ENCODE results near the gene SMAD3.
"Not testable (repeated sequence)": the region's sequence is repeated elsewhere in the genome, so short reads cannot be mapped to it uniquely, and the experiment has no call there.

Gene SMAD3

GRCh38 chr15:67063689-67064606, 1.5 kb upstream of the SMAD3 start:
- no peak for DNase-seq (ENCODE audit: low spot score)

DNA sequence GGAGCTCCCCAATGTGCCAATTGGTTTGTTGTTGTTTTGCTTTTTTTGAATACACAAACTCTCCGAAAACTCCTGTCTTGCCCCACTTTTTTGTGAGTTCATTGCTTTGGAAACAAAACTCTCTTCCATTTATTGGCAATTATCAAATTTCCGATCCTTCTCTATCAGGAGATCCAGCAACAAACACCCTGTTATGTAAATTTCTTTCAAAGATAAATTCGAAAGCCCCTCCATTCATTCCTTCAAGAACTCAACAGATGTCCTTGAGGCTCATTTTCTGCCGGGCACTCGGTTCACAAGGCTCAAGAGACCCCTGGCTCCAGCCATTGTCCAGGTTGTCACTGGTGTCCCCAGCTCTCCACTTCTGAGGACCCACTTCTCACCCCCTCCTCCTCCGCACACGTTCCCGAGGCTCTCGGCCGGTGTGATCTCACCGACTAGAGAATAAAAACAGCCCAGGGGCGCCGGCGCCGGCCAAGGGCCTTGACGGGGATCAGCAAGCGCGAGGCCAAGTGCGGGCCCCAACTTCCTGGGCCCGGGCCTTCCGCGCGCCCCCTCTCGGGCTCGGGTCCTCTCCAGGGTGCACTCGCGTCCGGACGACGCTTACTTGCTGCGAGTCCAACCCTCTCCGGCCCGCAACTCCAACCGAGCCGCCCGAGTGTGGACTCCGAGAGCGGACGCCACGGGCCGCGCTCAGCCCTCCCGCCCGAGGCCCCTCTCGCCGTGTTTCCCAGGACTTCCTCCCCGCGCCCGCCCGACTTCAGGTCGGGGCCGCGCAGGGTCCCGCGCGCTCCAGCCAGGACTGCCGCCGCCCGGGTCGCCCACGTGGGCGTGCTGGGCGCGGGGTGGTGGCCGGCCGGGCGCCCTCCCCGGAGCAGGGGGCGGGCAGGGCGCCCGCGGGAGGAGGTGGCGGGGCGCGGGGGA, 533 bp upstream of the SMAD3 start:
- no peak for DNase-seq (ENCODE audit: low spot score)

DNA sequence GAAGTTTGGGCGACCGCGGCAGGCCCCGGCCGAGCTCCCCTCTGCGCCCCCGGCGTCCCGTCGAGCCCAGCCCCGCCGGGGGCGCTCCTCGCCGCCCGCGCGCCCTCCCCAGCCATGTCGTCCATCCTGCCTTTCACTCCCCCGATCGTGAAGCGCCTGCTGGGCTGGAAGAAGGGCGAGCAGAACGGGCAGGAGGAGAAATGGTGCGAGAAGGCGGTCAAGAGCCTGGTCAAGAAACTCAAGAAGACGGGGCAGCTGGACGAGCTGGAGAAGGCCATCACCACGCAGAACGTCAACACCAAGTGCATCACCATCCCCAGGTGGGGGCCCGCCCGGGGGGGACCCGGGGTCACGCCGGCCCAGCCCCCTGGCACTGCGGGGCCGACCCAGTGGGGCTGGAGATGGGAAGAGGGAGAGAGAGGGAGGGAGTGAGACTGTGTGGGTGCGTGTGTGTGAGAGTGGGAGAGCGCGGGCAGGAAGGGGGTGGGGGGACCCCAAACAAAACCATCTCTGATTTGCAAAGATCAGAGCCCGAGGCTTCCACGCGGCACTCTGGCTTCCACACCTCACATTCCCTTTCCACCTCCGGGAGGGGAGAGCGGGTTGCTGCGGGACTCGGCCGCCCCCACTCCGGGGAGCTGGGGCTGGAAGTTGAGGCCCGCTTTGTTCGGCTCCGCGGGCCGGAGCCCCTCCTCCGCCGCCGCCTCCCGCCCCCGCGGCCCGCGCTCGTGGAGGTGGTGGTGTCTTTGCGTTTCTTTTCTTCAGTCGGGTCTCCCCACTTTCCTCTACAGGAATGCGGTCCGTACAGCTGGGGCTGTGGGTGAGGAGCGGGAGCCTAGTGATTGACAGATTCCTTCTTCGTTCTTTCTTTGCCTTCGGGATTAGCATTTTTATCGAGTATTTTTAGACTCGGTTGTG, 898 bp downstream of the SMAD3 start:
- peak; percentile 47 for DNase-seq (ENCODE audit: low spot score)

- DNase-seq (ENCODE audit: low spot score): peak; percentile 35
Observed at GRCh38 chr15:67066959-67067853, 1.8 kb downstream of the SMAD3 start.

DNA sequence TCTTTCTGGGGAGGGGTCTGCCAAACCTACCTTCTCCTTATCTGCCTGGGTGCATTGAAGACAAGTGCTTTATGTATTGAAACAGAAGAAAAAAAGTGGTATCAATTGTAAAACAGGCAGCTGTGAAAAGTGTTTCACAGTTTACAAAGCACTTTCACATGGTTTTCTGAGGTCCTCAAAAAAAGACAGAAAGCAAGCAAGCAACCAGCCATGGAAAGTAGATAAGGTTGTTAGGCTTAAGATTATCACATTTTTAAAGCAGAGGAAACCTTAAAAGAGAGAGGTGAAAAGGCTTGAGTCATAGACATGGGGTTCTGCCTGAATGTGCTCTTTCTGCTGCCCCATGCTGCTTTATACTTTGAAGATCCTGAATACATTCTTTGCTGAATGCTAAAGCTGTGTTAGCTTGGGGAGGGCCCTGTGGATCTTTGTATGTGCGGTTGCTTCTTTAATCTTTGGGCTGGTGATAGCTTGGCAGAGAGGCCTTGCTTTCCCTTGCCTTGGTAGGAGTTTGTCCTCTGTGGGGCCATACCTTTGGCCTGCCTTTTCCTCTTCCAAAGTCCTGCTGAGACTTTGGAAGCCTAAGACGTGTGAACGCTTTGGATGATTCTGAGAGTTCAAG, 2.6 kb downstream of the SMAD3 start:
- no peak for DNase-seq (ENCODE audit: low spot score)

DNA sequence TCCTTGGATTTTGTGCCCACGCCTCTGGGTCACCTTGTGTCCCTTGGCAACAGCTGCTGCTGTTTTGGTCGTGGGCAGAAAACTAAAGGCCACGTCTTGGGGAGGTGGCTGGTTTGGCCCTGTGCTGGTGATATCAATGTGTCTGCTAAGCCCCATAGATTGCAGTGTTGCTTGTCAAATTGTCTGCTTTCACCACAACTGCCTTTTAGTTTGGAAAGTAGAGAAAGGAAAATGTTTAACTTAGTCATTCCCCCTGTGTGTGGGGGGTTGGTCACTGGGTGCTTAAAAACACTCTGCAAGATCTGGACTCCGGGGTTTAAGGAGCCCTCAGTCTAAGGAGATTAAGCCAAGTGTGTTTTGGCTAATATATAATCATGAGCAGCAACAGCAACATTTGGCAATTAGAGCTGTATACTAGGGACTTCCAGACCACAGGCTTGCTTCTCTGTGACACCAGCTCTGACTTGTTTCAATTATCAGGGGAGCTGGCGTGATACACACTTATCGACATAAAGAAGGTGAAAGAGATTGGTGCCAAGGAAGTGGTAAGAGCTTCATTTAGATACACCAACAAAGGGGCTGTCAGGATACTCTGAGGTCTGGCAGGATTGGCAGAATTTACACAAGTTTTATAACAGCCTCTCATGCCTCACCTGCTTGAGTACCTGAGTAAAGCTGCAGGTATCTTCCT, 3.5 kb downstream of the SMAD3 start:
- DNase-seq (ENCODE audit: low spot score): peak; percentile 42

DNA sequence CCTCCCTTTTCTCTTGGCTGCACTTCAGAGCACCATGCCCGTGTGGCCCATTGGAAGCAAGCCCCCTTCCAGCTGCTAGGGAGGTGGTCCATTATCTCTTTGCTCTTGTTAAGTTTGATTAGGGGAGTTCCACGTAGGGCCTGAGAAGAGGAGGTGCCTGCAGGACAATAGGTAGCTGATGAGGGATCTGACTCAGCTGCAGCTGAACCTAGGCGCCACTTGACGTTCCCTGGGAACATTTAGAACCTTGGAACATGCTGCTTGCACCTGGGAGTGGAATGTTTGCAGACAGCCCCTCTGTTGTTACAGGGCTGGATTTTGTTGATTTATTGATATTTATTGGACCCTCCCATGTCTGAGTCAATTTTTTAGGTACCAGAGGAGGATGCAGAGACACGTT, 4.7 kb downstream of the SMAD3 start:
- DNase-seq (ENCODE audit: low spot score): no peak

DNA sequence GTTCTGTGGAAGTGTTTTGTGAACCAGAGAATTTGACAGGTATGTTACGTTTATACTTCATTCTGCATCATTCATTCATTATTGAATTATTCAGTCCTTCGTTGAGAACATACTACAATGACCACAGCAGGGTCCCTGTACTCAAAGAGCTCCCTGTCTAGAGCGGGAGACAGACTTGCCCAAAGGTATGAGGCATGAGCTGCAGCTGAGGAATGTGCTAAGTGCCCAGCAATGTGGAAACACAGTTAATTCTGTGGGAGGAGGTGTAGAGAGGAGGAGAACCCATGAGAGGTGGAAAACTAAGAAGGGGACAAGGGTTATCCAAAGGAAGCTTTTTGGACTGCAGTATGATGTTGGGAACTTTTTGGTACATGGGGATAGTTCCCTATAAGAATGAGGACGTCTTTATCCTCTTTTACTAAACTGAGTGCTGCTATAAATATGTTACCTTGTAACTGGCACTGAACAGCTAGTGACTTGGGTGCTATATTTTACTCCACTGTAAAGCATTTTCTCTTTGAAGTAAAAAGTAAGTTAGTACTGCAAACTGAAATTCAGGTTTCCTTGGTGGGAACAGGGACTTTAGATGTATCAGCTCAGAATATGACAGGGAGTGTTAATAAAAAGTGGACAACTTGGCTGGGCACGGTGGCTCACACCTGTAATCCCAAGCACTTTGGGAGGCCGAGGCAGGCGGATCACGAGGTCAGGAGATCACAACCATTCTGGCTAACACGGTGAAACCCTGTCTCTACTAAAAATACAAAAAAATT, 5.7 kb downstream of the SMAD3 start:
- DNase-seq (ENCODE audit: low spot score): no peak

DNA sequence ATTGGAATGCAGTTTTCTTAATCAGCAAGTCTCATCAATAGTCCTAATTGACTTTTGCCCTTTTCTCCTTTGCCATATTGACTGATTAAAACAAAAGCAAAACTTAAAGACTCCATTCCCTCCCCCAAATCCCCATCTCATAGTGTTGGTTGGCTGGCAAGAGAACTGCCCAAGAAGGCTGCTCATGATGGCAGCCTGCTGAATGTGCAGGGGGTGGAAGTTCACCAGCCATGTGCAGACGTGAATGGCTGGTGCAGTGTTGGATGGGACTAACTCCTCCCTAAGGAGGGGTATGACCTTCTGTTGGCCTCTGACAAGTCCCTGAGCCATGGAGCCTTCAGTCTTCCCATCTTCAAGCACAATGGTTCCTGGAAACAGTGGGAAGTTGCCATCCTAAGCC, 7.0 kb downstream of the SMAD3 start:
- no peak for DNase-seq (ENCODE audit: low spot score)

DNA sequence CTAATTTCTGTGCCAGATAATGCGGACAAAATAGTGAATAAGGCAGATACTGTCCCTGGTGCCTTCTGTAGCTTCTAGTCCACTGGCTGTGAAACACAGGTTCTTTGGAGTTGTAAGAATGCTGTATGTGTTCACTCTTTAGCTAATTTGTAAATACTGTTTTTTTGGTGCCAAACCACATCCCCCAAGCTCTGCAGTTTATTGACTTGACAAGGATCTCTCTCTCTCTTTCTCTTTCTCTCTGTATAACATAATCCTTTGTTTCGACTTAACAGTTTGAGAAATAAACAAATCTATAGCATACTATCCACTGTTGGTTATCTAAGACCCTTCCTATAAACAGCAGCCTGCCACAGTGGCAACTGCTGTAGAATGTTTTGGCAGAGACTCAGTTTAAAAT, 7.6 kb downstream of the SMAD3 start:
- DNase-seq (ENCODE audit: low spot score): no peak

DNA sequence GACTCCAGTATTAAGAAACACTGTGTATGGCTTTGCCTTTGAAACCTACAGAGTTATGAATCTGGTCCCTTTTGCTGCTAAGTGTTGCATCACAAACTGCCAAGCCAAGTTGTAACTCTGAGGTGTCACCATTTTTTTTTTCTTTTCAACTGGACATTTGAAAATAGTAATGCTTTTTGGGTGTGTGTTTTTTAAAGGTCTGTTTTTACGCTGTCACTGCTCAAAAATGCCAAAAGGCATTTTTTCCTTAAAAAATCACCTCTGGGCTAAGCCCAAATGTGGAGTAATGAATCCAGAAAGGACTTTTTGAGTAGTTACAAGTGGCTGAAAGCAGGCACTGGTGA, 9.5 kb downstream of the SMAD3 start:
- DNase-seq (ENCODE audit: low spot score): peak; percentile 28

- not testable (repeated sequence) for DNase-seq (ENCODE audit: low spot score)
Observed at GRCh38 chr15:67075555-67076135, 10.2 kb downstream of the SMAD3 start.

DNA sequence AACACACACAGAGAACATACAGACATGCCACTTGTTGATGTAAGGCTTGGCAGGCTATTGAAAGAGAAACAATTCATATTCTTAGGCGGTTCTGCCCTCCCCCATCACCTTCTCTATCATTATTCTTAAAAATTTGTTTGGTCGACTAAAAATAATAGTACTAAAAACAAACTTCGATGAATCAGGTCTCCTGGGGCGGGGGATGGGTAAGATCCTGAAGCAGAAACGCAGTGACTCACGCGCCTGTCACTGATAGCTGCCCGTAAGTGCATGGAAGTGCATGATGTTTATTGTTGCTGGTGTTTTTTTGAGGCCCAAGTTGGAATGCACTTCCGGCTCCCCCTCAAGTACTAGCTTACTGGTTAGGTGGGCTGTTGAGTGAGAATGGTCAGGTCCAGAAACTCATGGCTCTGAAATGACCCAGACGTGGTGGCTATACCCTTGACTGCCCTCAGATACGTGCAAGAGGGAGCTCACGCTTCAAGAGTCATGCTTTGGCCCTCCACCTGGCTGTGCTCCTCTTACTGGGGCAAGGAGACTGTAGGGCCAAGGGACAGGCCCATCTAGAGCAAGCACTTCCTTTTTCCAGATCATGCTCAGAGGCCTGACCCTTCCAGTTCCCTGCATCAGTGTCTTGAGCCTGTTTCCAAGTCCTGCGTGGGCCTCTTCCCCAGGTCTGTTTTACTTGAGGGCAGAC, 10.9 kb downstream of the SMAD3 start:
- no peak for DNase-seq (ENCODE audit: low spot score)

GRCh38 chr15:67077641-67078215, 12.3 kb downstream of the SMAD3 start:
- DNase-seq (ENCODE audit: low spot score): no peak

DNA sequence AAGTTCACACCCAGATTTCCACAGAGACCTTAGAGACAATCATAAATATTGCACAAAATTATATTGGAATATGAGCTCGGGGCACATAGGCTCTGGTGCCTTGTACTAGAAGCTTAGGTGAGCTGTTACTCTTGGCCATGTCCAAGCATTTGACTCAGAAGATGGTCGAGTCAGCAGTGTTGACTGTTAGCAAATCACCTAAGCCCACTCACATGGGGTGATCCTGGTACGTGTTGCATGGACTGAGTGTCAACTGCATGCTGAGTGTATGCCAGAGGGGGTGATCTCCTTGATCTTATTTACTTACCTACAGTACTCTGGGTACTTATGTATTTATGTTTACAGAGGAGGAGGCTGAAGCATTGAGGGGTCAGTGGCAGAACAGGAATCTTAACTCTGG, 14.0 kb downstream of the SMAD3 start:
- DNase-seq (ENCODE audit: low spot score): no peak

GRCh38 chr15:67080118-67080899, 14.9 kb downstream of the SMAD3 start:
- DNase-seq (ENCODE audit: low spot score): peak; percentile 87

DNA sequence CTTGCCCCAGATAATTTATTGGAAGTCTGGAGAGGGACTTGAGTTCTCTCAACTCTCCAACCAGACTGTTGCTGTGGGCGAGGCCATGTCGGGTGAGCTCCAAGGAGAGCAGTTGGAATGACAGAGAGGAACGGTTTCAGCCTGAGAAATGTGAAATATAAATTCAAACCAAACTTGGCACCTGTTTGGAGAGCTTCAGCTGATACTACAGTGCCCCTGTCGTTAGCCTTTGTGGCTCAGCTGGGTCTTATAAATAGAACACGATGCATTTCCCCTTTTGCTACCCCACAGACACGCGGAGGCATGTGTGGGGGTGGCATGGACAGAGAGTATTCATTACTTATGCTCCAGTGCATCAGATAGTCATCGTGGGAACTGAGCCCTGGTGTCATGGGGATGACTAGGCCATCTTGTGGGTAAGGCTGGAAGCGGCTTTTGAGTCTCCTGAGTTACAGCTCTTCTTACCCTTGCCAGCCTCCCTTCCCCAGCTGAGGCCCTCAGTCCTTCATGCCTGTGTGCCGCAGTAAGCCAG, 15.6 kb downstream of the SMAD3 start:
- DNase-seq (ENCODE audit: low spot score): peak; percentile 83
